HG03520 (cell line): Measurements from ENCODE around the gene GPSM3.

Experiments
- ATAC-seq: cut with Tn5 transposase; IDR thresholded peaks from one replicate; pipeline ENCODE4 v1.9.1; 2021; ENCODE audit warnings: mild to moderate bottlenecking, moderate library complexity; ENCODE audit not compliant: unreplicated experiment

GPSM3 gene

GRCh38 chr6:32175711-32176475 is 16.6 kb downstream of the GPSM3 start, which contains the start of gene AGPAT1:
Gene AGPAT1 (minus strand): TSS chr6:32176084. CDS start chr6:32171496, 4,588 bp downstream.
- ATAC-seq: peak; percentile 37

GRCh38 chr6:32175322-32175710 is 17.1 kb downstream of the GPSM3 start:
- ATAC-seq: no peak

GRCh38 chr6:32174416-32174815 is 18.0 kb downstream of the GPSM3 start:
- no peak for ATAC-seq

DNA sequence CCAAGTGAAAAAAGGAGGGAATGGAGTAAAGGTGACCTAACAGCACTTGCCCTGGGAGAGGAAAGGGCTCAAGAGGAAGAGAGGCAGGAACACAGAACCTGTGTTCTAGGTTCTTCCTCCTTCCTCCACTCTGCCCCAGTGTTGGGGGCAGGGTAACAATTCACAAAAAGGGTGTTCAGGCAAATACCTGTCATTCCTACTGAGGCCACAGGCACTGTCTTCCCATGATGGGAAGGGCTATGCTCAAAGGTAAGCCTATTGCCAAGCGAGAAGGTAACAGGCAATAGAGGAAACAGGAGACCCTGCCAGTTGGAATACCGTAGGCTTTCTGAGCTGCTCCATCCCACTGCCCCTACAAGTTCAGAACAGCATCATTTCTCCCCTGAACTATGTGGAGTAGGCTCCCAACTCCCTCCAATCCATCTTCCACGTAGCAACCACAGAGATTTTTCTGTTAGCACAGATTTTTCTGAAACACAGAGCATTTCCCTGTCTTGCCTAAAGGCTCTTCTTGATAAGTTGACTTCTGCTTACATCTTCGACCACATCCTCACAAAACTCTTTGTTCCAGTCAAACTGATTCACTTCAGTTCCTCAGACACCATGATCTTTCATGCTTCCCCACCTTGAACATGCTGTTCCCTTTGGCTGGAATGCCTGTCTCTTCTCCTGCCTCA is 19.3 kb downstream of the GPSM3 start:
- no peak for ATAC-seq

DNA sequence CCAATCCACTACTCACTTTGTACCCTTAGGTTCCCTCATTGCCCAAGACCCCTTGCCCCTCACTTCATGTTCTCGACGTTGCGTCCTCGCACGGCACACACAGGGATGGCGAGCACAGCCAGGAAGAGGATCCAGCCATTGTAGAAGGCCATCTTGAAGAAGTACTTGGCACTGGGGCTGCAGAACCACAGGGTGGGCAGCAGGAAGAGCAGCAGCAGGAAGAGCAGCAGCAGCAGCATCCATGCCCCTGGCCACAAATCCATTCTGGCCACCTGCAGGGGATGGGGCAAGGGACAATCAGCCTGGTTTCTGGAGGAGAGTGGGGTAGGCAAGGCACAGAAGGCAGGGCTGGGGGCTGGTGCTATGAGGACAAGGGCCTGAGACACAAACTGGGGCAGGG is 21.2 kb downstream of the GPSM3 start:
- no peak for ATAC-seq

DNA sequence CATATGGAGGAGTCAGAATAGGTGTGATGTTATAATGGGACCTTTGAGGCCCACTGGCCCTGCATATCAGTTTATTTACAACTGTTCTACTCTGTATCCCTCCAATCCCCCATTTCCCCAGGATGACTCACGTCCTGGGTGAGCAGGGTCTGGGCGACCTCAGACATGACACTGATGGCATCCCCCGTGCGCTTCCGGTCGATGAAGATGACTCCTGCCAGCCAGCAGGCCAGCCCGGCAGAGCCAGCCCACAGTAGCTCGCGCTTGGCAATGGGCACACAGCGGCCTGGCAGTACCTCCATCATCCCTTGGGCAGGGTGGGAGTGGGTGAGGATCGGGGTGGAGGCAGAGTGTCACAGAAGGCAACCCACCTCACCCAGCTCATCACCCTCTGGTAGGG is 22.1 kb downstream of the GPSM3 start:
- no peak for ATAC-seq

- ATAC-seq: no peak
These were observed 23.4 kb downstream of the GPSM3 start for GRCh38 chr6:32168807-32169591.

DNA sequence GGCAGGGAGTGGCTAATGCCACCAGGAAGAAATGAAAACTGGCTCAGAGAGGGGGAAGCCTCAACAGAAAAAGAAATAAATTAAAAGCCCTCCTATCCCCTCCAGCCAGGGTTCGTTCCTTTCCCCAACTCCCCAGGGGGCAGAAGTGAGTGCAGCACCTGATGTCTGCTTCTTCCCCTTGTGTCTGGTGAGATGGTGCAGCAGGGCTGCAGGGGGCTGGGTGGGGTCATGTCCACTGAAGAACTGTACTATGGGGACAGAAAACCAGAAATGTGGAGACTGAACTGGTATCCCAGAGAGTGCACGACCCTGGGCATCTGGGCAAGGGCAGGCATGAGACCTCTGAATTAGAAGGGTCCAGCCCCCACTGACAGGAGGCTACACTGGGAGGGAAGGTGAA is 24.1 kb downstream of the GPSM3 start:
- no peak for ATAC-seq

DNA sequence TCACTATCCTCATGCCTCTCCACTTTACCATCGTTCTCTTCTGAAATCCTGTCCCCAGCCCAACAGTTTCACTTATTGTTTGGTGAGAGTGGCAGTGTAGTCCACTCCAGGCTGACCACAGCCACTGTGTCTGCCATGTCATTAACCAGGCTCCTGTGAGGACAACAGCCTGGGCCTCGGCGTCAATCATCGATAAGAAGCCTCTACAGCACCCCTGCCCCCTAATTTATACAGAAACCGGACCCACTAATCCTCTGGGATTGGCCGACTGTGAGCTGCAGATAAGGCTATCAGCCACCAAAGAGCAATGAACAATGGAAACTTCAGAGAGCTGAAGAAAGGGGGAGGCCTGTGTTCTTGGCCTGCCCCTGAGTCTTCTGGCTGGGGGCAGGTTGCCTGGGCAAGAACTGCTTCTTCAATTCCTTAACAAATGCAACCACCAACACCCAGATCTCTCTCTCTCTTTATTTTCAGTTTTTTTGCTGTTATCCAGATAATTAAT is 24.6 kb downstream of the GPSM3 start:
- no peak for ATAC-seq

GRCh38 chr6:32167154-32167760 is 25.2 kb downstream of the GPSM3 start:
- ATAC-seq: no peak

DNA sequence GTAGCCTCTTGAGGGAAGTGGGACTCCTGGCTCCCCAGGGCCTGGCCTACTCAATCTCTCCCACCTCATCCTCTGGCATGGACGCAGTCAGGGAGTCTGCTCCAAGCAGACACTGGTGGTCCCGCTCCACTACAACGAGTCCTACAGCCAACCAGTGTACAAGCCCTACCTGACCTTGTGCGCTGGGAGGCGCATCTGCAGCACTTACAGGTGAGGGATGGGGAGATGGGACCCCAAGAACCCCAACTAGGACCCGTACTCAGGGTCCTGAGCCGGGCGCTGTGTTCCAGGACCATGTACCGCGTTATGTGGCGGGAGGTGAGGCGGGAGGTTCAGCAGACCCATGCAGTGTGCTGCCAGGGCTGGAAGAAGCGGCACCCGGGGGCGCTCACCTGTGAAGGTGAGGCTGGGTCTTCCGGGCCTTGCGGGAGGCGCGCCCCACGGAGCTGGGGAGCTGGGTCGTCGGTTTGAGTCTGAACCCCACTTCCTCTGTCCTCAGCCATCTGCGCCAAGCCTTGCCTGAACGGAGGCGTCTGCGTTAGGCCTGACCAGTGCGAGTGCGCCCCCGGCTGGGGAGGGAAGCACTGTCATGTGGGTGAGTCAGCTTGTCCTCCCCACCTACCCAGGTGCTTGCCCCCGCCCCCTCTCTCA is 25.9 kb downstream of the GPSM3 start:
- no peak for ATAC-seq

DNA sequence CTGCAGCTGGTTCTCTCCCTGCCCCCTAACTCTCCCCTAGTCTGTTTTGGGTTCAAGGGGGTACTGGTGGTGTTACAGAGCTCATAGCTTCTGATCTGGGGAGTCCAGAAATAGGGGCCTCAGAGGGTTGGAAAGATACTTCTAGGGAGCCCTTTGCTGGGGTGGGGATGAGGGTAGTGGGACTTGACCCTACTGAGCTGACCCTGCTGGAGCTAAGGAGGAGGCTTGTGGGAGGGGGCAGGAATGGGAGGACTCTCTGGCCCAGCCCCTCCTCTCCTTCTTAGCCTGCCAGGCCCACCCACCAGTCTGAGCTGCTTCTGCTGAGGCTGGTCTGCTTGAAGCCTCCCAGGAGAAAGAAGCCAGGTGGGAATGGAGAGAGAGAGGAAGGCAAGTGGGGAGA is 28.1 kb downstream of the GPSM3 start, which contains the start of gene EGFL8:
EGFL8 (plus strand) TSS at position 301 of the 400 bp plus-strand sequence. CDS start 1,571 bp downstream, outside the sequence.
- no peak for ATAC-seq

DNA sequence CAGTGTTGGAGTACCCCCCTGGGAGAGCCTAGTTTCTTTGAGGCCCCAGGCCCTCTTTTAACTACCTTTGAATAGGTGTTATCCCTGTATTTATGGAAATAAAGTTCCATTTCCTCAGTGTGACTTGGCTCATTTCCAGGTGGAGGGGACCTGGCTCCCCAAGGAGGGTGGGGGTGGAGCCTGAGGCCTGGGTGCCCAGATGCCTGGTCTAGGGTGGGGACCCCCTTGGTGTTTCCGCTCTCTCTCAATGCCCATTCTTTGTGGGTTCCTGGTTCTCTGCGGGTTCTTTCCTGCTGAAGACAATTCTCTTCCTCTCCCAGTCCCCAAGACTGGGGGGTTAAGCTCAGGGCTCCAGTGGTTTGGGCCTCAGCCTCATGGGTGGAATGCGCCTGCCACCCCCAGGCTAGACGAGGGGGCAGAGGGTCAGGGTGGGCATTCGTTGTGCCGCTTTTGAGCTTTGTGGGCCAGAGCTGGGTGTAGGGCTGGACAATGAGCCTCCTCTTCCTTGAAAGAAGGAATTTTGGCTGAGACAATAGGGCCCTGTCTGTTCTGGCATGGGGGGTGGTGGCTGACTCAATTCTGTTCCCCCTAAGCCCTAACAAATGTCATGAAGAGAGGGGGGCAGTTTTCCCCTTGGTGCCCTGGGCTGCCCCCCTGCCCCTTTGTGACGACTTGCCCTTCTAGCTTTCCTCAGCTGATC is 28.7 kb downstream of the GPSM3 start:
- ATAC-seq: no peak

- no peak for ATAC-seq
These were observed 34.4 kb downstream of the GPSM3 start for GRCh38 chr6:32158052-32158451.

GRCh38 chr6:32156891-32157290 is 35.6 kb downstream of the GPSM3 start:
- ATAC-seq: no peak

DNA sequence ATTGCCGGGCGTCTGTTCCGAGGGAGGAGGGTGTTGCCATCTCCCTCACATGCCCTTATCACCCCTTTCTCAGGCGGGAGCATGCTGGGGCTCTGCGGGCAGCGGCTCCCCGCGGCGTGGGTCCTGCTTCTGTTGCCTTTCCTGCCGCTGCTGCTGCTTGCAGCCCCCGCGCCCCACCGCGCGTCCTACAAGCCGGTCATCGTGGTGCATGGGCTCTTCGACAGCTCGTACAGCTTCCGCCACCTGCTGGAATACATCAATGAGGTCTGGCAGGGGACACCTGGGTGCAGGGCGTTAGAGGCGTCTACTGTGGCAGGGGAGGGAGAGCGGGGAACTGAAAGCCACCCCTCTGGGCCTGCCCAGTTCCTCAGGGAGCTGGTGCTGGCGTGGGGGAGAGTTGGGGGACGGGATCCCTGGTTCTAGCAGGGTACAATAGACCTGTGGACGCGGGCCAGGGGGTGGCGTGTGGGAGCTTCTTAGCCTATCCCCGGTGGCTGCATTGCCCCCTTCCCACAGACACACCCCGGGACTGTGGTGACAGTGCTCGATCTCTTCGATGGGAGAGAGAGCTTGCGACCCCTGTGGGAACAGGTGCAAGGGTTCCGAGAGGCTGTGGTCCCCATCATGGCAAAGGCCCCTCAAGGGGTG is 37.8 kb downstream of the GPSM3 start:
- ATAC-seq: no peak

- ATAC-seq: no peak
These were observed 38.6 kb downstream of the GPSM3 start, which contains the start of gene PPT2 for GRCh38 chr6:32153564-32154513. Gene PPT2 (plus strand): TSS chr6:32154141. CDS start chr6:32154595, 454 bp downstream.
